ENCODE results near the gene PRR33. TPM values are rescaled to one million over a fixed set of nuclear protein-coding genes. Genes with fewer than 3 reads are reported as not detected.
A peak's percentile ranks its signal among the peaks of the same experiment; 100 is the strongest.
"Not testable (repeated sequence)": the region's sequence is repeated elsewhere in the genome, so short reads cannot be mapped to it uniquely, and the experiment has no call there.

PRR33 gene
- polyA plus RNA-seq, 1 donor, result 0.67 TPM

- no peaks in the 10 kb centered on the region for H3K36me3 ChIP-seq (ENCODE audit: control insufficient read depth, insufficient read depth, low read length)
- H3K27ac ChIP-seq (ENCODE audit: low read length), result peak overlapping the region; percentile 45
- peaks cover 28% of the 10 kb centered on the region for H3K4me1 ChIP-seq (ENCODE audit: control insufficient read depth, insufficient read depth, low read length)
- DNase-seq, result no peak
- whole genome bisulfite sequencing (ENCODE audit: insufficient coverage, low lambda C conversion rate), result no CpG with 5 or more reads among the region's 32 CpGs
- H3K27me3 ChIP-seq (ENCODE audit: control insufficient read depth, insufficient read depth, low read length), result no peaks in the 10 kb centered on the region
- no peak overlapping the region for H3K4me3 ChIP-seq (ENCODE audit: low read length)
- no peaks in the 10 kb centered on the region for H3K9me3 ChIP-seq (ENCODE audit: control insufficient read depth, low read depth, low read length)
These were observed 11.6 kb downstream of the PRR33 start for GRCh38 chr11:1879941-1880720.

- no peaks in the 10 kb centered on the region for H3K27me3 ChIP-seq (ENCODE audit: control insufficient read depth, insufficient read depth, low read length)
- H3K4me3 ChIP-seq (ENCODE audit: low read length), result no peak overlapping the region
- H3K9me3 ChIP-seq (ENCODE audit: control insufficient read depth, low read depth, low read length), result no peaks in the 10 kb centered on the region
- H3K36me3 ChIP-seq (ENCODE audit: control insufficient read depth, insufficient read depth, low read length), result no peaks in the 10 kb centered on the region
- WGBS (ENCODE audit: insufficient coverage, low lambda C conversion rate), result no CpG with 5 or more reads among the region's 13 CpGs
- peaks cover 28% of the 10 kb centered on the region for H3K4me1 ChIP-seq (ENCODE audit: control insufficient read depth, insufficient read depth, low read length)
- no peak for DNase-seq
- no peak overlapping the region for H3K27ac ChIP-seq (ENCODE audit: low read length)
These were observed 12.3 kb downstream of the PRR33 start for GRCh38 chr11:1879342-1879940.

DNA sequence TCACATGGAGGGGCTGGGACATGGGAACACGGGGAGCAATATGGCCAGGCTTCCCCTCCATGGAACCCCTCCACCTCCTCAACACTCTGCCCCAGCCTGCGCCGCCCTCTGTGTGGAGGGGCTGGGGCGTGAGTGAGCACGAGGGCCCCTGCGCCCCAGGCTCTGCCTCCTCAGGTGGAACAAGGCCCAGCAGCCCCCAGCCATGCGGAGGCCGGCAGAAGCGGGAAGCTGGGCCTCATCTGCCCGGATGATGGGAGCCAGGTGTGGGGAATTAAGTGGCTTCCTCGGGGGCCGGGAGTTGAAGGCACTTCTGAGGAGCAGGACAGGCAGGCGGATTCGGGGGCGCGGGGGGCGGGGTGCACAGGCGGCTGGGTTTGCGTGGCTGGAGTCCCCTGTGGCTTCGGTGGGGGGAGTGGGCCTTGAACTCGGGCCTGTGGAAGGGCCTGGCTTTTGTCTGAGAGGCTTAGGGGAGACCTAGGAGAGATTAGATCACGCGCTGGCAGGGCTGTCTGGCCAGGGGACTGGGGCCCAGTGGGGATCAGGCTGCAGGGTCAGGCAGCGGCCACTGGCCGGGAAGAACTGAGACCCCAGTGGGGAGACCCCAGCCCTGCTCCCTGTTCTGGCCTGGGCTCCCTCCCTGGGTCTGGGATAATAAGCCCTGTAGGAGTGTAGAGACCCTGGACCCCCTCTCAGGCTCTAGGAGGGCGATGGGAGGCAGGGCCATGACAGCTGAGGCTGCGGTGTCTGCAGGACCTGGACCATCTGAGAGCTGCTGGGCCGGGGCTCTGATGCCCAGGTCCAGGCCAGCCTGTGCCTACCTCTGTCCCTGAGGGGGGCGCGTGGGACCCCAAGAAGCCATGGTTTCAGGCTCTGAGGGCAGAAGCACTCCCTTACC is 13.3 kb downstream of the PRR33 start:
- Histone ChIP-seq H3K9me3 (ENCODE audit: control insufficient read depth, low read depth, low read length) (no peaks in the 10 kb centered on the region), H3K4me1 (ENCODE audit: control insufficient read depth, insufficient read depth, low read length) (peaks cover 28% of the 10 kb centered on the region), H3K27ac (ENCODE audit: low read length) (peak overlapping the region; percentile 42), H3K27me3 (ENCODE audit: control insufficient read depth, insufficient read depth, low read length) (no peaks in the 10 kb centered on the region), H3K36me3 (ENCODE audit: control insufficient read depth, insufficient read depth, low read length) (no peaks in the 10 kb centered on the region), H3K4me3 (ENCODE audit: low read length) (no peak overlapping the region)
- peak in 1 of 2 donors; percentile 20 for DNase-seq
- no CpG with 5 or more reads among the region's 30 CpGs for WGBS (ENCODE audit: insufficient coverage, low lambda C conversion rate)

DNA sequence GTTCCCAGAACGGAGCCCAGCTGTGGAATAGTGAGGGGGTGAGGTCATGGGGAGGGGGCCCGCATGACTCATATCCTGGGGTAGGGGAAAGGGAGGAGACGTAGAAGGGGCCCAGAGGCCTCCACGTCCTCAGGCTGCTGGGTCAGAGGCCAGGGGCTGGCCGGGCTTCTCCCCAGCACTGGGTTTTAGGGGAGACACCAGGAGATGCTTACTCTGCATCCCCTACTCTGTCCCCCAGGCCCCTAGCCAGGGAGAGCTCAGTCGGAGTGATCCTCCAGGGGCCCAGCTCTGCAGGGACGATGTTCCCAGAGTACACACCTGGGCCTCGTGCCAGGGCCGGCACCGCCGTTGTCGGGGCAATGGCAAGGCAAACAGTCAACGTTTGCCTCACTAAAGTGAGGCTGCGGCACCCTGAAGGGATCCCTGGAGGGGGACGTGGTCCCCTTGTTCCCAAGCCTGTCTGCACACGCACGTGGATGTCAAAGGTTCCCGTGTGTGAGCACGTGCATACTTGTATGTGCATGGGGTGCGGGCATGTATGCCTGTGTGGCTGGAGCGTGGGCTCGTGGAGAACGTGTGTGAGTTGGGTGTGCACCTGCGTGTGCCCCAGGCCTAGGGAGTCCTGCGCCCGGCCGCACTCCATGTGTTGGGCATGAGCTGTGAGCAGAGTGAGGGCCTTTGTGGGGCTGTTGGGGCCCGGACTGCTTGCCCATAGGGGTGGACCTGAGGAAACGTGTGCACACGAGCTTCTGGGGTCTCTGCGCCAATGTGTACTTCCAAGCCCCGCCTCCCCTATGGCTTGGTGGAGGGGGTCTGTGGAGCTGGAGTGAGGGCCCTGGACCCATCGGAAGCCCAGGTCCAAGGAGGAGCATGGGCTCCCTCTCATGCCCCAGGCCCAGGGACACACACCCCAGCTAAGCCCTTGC is 14.2 kb downstream of the PRR33 start:
- H3K9me3 ChIP-seq (ENCODE audit: control insufficient read depth, low read depth, low read length), result no peaks in the 10 kb centered on the region
- peak overlapping the region; percentile 42 for H3K27ac ChIP-seq (ENCODE audit: low read length)
- no peaks in the 10 kb centered on the region for H3K27me3 ChIP-seq (ENCODE audit: control insufficient read depth, insufficient read depth, low read length)
- DNase-seq, result peak in 1 of 2 donors; percentile 45
- H3K4me3 ChIP-seq (ENCODE audit: low read length), result no peak overlapping the region
- peaks cover 23% of the 10 kb centered on the region for H3K4me1 ChIP-seq (ENCODE audit: control insufficient read depth, insufficient read depth, low read length)
- H3K36me3 ChIP-seq (ENCODE audit: control insufficient read depth, insufficient read depth, low read length), result no peaks in the 10 kb centered on the region
- WGBS (ENCODE audit: insufficient coverage, low lambda C conversion rate), result no CpG with 5 or more reads among the region's 33 CpGs

DNA sequence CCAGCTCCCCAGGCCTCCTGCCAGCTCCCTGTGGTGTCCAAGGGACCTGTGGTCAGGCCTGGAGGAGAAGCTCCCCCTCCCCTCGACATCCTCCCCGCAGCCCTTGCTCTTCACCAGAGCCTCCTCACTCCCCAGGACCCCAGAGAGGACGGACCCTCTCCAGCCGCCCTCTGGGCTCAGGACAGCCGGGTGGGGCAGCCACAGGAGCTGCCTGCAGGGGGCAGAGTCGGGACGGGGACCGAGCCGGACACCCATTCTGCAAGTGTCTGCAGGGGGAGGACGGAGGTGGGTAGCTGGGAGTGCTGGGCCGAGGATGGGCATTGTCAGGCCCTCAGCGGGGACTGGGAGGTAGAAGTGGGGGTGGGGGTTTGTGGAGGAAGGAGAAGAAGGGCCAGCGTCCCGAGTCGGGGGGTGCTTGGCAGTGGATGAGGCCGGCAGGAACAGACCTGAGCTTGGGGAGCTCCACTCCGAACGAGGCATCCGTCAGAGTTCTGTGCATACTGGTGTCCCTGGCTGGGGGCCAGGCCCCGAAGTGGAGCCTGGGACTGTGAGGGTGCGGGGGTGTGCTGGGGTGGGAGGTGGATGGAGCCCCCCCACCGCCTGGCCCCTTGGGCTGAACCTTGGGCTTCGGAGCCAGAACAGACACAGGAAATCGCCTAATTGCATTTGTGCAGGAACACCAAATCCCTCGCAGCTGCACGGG is 15.2 kb downstream of the PRR33 start:
- H3K4me1 ChIP-seq (ENCODE audit: control insufficient read depth, insufficient read depth, low read length), result peaks cover 17% of the 10 kb centered on the region
- no peaks in the 10 kb centered on the region for H3K27me3 ChIP-seq (ENCODE audit: control insufficient read depth, insufficient read depth, low read length)
- H3K36me3 ChIP-seq (ENCODE audit: control insufficient read depth, insufficient read depth, low read length), result no peaks in the 10 kb centered on the region
- H3K9me3 ChIP-seq (ENCODE audit: control insufficient read depth, low read depth, low read length), result no peaks in the 10 kb centered on the region
- no CpG with 5 or more reads among the region's 26 CpGs for WGBS (ENCODE audit: insufficient coverage, low lambda C conversion rate)
- H3K4me3 ChIP-seq (ENCODE audit: low read length), result no peak overlapping the region
- H3K27ac ChIP-seq (ENCODE audit: low read length), result peak overlapping the region; percentile 41
- peak in 1 of 2 donors; percentile 58 for DNase-seq

- peaks cover 17% of the 10 kb centered on the region for H3K4me1 ChIP-seq (ENCODE audit: control insufficient read depth, insufficient read depth, low read length)
- not testable (repeated sequence) for H3K9me3 ChIP-seq (ENCODE audit: control insufficient read depth, low read depth, low read length); H3K27me3 ChIP-seq (ENCODE audit: control insufficient read depth, insufficient read depth, low read length); H3K36me3 ChIP-seq (ENCODE audit: control insufficient read depth, insufficient read depth, low read length); H3K4me3 ChIP-seq (ENCODE audit: low read length); DNase-seq
- peak overlapping the region; percentile 41 for H3K27ac ChIP-seq (ENCODE audit: low read length)
- no CpG with 5 or more reads among the region's 13 CpGs for WGBS (ENCODE audit: insufficient coverage, low lambda C conversion rate)
These were observed 15.8 kb downstream of the PRR33 start for GRCh38 chr11:1875851-1876301.

- Histone ChIP-seq H3K9me3 (ENCODE audit: control insufficient read depth, low read depth, low read length) (peaks cover 4% of the 10 kb centered on the region), H3K27ac (ENCODE audit: low read length) (no peak overlapping the region), H3K27me3 (ENCODE audit: control insufficient read depth, insufficient read depth, low read length) (peaks cover 11% of the 10 kb centered on the region), H3K4me3 (ENCODE audit: low read length) (no peak overlapping the region), H3K36me3 (ENCODE audit: control insufficient read depth, insufficient read depth, low read length) (no peaks in the 10 kb centered on the region), H3K4me1 (ENCODE audit: control insufficient read depth, insufficient read depth, low read length) (peaks cover 17% of the 10 kb centered on the region)
- WGBS (ENCODE audit: insufficient coverage, low lambda C conversion rate), result no CpG with 5 or more reads among the region's 28 CpGs
- no peak for DNase-seq
These were observed 16.4 kb downstream of the PRR33 start for GRCh38 chr11:1875093-1875850.

GRCh38 chr11:1874441-1875092 is 17.1 kb downstream of the PRR33 start:
- not testable (repeated sequence) for H3K36me3 ChIP-seq (ENCODE audit: control insufficient read depth, insufficient read depth, low read length); H3K9me3 ChIP-seq (ENCODE audit: control insufficient read depth, low read depth, low read length); H3K4me3 ChIP-seq (ENCODE audit: low read length); DNase-seq; H3K27ac ChIP-seq (ENCODE audit: low read length)
- Histone ChIP-seq H3K27me3 (ENCODE audit: control insufficient read depth, insufficient read depth, low read length) (peaks cover 19% of the 10 kb centered on the region), H3K4me1 (ENCODE audit: control insufficient read depth, insufficient read depth, low read length) (peaks cover 17% of the 10 kb centered on the region)
- no CpG with 5 or more reads among the region's 17 CpGs for WGBS (ENCODE audit: insufficient coverage, low lambda C conversion rate)

Measured in large intestine (tissue), 3 donors.